ENCODE results near the gene MSI2. TPM values are rescaled to one million over a fixed set of nuclear protein-coding genes. Genes with fewer than 3 reads are reported as not detected.

Gene MSI2
- total and polyA plus RNA-seq, 2 donors (not counting 3 experiments of a cell fraction or from before 2014, with no cell fraction given): 20.9 to 59.3 TPM

- H2AFZ ChIP-seq (ENCODE audit: low read depth, low read length): no peak overlapping the region
- dilution Hi-C loops (cut with MboI; ENCODE audit: extremely low pct_ligation_motif_present, low sequenced_read_pairs) (no loop called here), intact Hi-C loops (cut with micrococcal nuclease) (loop anchor here (5.0 kb wide), 2 partner anchors 338 to 402 kb away; partner anchors contain the start of gene MSI2)
- H4K20me1 ChIP-seq (replicated peaks; ENCODE audit: control insufficient read depth, extremely low read depth, insufficient read depth, low read length): peaks cover 4% of the 10 kb centered on the region
- ChIA-PET POLR2A (no interaction called here), CTCF (interaction anchor here (0.8 to 4.6 kb wide), 5 partner anchors 8 to 352 kb away, joined by 3 to 31 read pairs (median 4); no protein-coding TSS in a partner anchor)
- no peak overlapping the region for H3K27ac ChIP-seq (ENCODE audit: insufficient read depth, low read depth, low read length)
- no peak overlapping the region for H3K4me2 ChIP-seq (ENCODE audit: insufficient read depth, low read length)
- TF ChIP-seq EZH2 (IDR thresholded peaks at IDR 0.05; ENCODE audit: borderline replicate concordance, low read depth, low read length, severe bottlenecking) (no peak), JUN (IDR thresholded peaks at IDR 0.05; ENCODE audit: borderline replicate concordance, insufficient read depth, insufficient read length, low read depth) (no peak), FOS (IDR thresholded peaks at IDR 0.05; ENCODE audit: borderline replicate concordance, insufficient read depth, low read length) (no peak), POLR2A (IDR thresholded peaks at IDR 0.05; ENCODE audit: low read depth, low read length) (no peak)
- no peaks in the 10 kb centered on the region for H3K4me1 ChIP-seq (ENCODE audit: control insufficient read depth, extremely low read depth, insufficient read depth, low read length)
- peaks cover 7 to 14% of the 10 kb centered on the region in 2 experiments for H3K27me3 ChIP-seq (ENCODE audit: control insufficient read depth in 2 of 2, insufficient read depth in 2 of 2, low read length in 2 of 2)
- no peaks in the 10 kb centered on the region for H3K36me3 ChIP-seq (ENCODE audit: control insufficient read depth in 2 of 2, extremely low read depth in 1 of 2, insufficient read depth in 2 of 2, low read length in 2 of 2)
- H3K79me2 ChIP-seq (ENCODE audit: control insufficient read depth, insufficient read depth, low read length): no peaks in the 10 kb centered on the region
- H3K9me3 ChIP-seq (replicated peaks; ENCODE audit: control insufficient read depth, insufficient read depth, low read length): no peaks in the 10 kb centered on the region
- no peak overlapping the region for H3K9ac ChIP-seq (replicated peaks; ENCODE audit: extremely low read depth, insufficient read depth, low read length)
- no peak overlapping the region for H3K4me3 ChIP-seq (replicated peaks in 1 of 3; ENCODE audit: insufficient read depth in 1 of 3, low read depth in 1 of 3, low read length in 3 of 3)
- DNase-seq (ENCODE audit: low read depth, low spot score) (no peak), FAIRE-seq (no peak)
- H3K9me1 ChIP-seq (replicated peaks; ENCODE audit: control insufficient read depth, extremely low read depth, insufficient read depth, low read length): no peaks in the 10 kb centered on the region
- no TSS peak for BruUV-seq (replicated peaks)
Observed at GRCh38 chr17:57595426-57595825, 339.1 kb downstream of the MSI2 start.

DNA sequence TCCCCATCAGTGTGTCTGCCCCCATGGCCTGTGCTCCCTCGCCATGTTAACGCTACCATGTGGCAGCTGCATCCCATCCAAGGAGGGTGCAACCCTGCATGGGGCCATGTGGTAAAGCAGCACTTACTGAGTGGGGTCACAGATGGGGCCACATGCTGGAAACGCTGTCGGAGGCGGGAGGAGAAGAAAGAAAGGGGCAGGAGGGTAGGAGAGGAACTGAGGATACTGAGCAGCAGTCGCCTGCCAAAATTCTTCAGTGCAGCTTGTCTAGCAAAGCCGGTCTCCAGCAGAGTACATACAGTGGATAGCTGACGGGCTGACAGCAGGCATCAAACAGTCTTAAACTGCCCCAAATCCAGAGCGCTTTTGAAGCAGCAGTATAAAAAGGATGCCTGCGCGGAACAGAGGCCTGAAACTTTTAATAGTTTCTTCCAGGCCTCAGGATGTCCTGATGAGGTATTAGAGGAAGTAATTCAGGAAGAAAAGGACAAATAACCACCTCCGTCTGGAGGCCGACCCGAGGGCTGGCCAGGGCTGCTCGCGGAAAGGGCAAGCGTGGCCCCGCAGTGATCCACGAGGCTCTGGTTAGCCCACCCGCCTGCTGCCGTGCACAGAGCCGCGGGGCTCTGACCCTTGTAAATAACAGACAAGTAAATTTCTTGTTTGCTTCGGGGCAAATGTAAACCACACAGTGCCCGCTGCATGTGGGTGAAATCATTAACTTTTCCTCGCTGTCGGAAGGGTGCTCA lies 339.8 kb downstream of the MSI2 start:
- intact Hi-C loops (cut with micrococcal nuclease): loop anchor here (1.0 to 5.0 kb wide), 5 partner anchors 67 to 517 kb away; partner anchors contain the start of gene MSI2
- CTCF ChIA-PET: interaction anchor here (0.8 to 4.6 kb wide), 5 partner anchors 9 to 353 kb away, joined by 3 to 31 read pairs (median 4); no protein-coding TSS in a partner anchor

More for the DNA sequence above, 339.8 kb downstream of the MSI2 start:
- Histone ChIP-seq H3K79me2 (ENCODE audit: control insufficient read depth, insufficient read depth, low read length) (no peaks in the 10 kb centered on the region), H3K36me3 (ENCODE audit: control insufficient read depth in 2 of 2, extremely low read depth in 1 of 2, insufficient read depth in 2 of 2, low read length in 2 of 2) (no peaks in the 10 kb centered on the region), H3K4me3 (replicated peaks in 1 of 3; ENCODE audit: insufficient read depth in 1 of 3, low read depth in 1 of 3, low read length in 3 of 3) (no peak overlapping the region), H2AFZ (ENCODE audit: low read depth, low read length) (no peak overlapping the region), H3K4me2 (ENCODE audit: insufficient read depth, low read length) (no peak overlapping the region), H3K9ac (replicated peaks; ENCODE audit: extremely low read depth, insufficient read depth, low read length) (no peak overlapping the region), H3K9me1 (replicated peaks; ENCODE audit: control insufficient read depth, extremely low read depth, insufficient read depth, low read length) (no peaks in the 10 kb centered on the region), H4K20me1 (replicated peaks; ENCODE audit: control insufficient read depth, extremely low read depth, insufficient read depth, low read length) (peaks cover 4% of the 10 kb centered on the region), H3K27me3 (ENCODE audit: control insufficient read depth in 2 of 2, insufficient read depth in 2 of 2, low read length in 2 of 2) (peaks cover 7 to 12% of the 10 kb centered on the region in 2 experiments), H3K4me1 (ENCODE audit: control insufficient read depth, extremely low read depth, insufficient read depth, low read length) (no peaks in the 10 kb centered on the region), H3K27ac (ENCODE audit: insufficient read depth, low read depth, low read length) (no peak overlapping the region), H3K9me3 (replicated peaks; ENCODE audit: control insufficient read depth, insufficient read depth, low read length) (no peaks in the 10 kb centered on the region)
- TF ChIP-seq POLR2AphosphoS5 (IDR thresholded peaks at IDR 0.05; ENCODE audit: insufficient read depth, low read depth, low read length): peak; percentile 65
- no peak for TF ChIP-seq MYC (IDR thresholded peaks at IDR 0.05; ENCODE audit: low read depth, low read length)
- no peak for TF ChIP-seq FOS (IDR thresholded peaks at IDR 0.05; ENCODE audit: borderline replicate concordance, insufficient read depth, low read length)
- TF ChIP-seq GATA2 (IDR thresholded peaks at IDR 0.05; ENCODE audit: insufficient read depth, insufficient read length, low read depth, low read length): no peak
- no peak for TF ChIP-seq EZH2 (IDR thresholded peaks at IDR 0.05; ENCODE audit: borderline replicate concordance, low read depth, low read length, severe bottlenecking)
- no peak for TF ChIP-seq POLR2A (IDR thresholded peaks at IDR 0.05; ENCODE audit: low read depth, low read length)
- FAIRE-seq (peak; percentile 79), DNase-seq (ENCODE audit: low read depth, low spot score) (peak; percentile 41)
- dilution Hi-C loops (cut with MboI; ENCODE audit: extremely low pct_ligation_motif_present, low sequenced_read_pairs): no loop called here
- BruUV-seq (replicated peaks): no TSS peak
- POLR2A ChIA-PET: no interaction called here

Measured in endothelial cell of umbilical vein (primary cell).